Motor neuron (in vitro differentiated cells): ENCODE measurements around the gene NEURL1. TPM values are rescaled to one million over a fixed set of nuclear protein-coding genes. Genes with fewer than 3 reads are reported as not detected.

Experiments used
- ATAC-seq, 8 experiments: fragments of 200-7000 bp; cut with Tn5 transposase; replicated peaks in 6 of 8; 2 replicates each; pipeline ENCODE4 v1.8.0; 2021; ENCODE audit warnings: mild to moderate bottlenecking in 8 of 8, moderate library complexity in 8 of 8
- H3K27ac ChIP-seq, 2 donors: fragments of 250-450 bp; sonication (Bioruptor Pico); 2 replicates each; pipeline ENCODE4 v1.9.0; 2021; ENCODE audit warnings: antibody characterized with exemption in 2 of 2, mild to moderate bottlenecking in 2 of 2, moderate library complexity in 1 of 2
- H3K4me1 ChIP-seq, 2 donors: fragments of 250-450 bp; sonication (Bioruptor Pico); replicated peaks in 1 of 2; 2 replicates each; pipeline ENCODE4 v1.6.1; 2021; ENCODE audit warnings: antibody characterized with exemption in 2 of 2, mild to moderate bottlenecking in 2 of 2, moderate library complexity in 1 of 2
- H3K4me3 ChIP-seq, 5 donors: fragments of 250-450 bp; sonication (Bioruptor Pico); 2 replicates each; pipeline ENCODE4 v1.9.0; 2021; ENCODE audit warnings: antibody characterized with exemption in 5 of 5, mild to moderate bottlenecking in 5 of 5, moderate library complexity in 4 of 5
- WGBS, 10 experiments: fragments of 450-650 bp; shearing (Covaris generic); methylation state at CpG; one replicate each; pipeline ENCODE4 v1.0.0; 2022; 5-methylcytosine and 5-hydroxymethylcytosine counted together
- in situ Hi-C, 9 experiments: fragments of 400-800 bp; cut with MboI; loops; one replicate each; pipeline ENCODE4 v1.15.0; 2021; ENCODE audit warnings: low sequenced_read_pairs in 9 of 9, low pct_unique_long_range_greater_than_20kb in 2 of 9; ENCODE audit not compliant: unreplicated experiment in 9 of 9
- total RNA-seq, 8 experiments: library from RNA; unstranded; fragments of 300-600 nt; gene quantifications; 2 replicates each; pipeline versions ENCODE4 v1.2.3 to v1.2.4, GENCODE V29; 2022

The NEURL1 gene
- total RNA-seq, 8 experiments from 2014 or later, result 1.6 to 11.7 (median 6.0) TPM

GRCh38 chr10:103585011-103585405, 91.5 kb downstream of the NEURL1 start:
- in situ Hi-C loops, result loop anchor here in 1 of 9 experiments (25.0 kb wide), 1 partner anchor 173 kb away; no protein-coding TSS in a partner anchor
- Histone ChIP-seq H3K4me1 (no peaks in the 10 kb centered on the region), H3K27ac (no peak overlapping the region), H3K4me3 (no peak overlapping the region)
- ATAC-seq, result peak in 2 of 8 experiments; percentile 8 to 15
- WGBS, 10 experiments, result 0 to 100% (median 84%) methylated on average over 1 to 12 of the region's 32 CpGs; no CpG with 5 or more reads in 6 of the 10 experiments

DNA sequence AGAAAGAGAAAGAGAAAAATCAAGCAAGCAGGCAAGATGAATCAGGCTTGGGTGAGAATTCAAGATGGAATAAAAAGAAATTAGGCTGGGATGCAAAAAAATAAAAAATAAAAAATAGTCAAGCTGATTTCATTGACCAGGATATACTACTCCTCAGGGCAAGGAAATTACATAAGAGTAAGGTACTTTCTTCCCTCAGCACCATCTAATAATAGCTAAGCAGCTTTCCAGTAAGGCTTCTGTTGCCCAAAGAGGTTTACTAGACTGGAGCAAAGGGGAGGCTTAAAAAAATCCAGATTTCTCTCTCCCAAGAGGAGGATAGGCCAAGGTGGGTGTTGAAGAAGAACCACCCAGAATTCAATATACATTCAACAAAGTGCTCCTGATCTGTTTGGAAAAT, 93.6 kb downstream of the NEURL1 start:
- H3K4me1 ChIP-seq, result no peaks in the 10 kb centered on the region
- in situ Hi-C loops, result loop anchor here in 1 of 9 experiments (25.0 kb wide), 1 partner anchor 175 kb away; no protein-coding TSS in a partner anchor
- no peak overlapping the region for H3K27ac ChIP-seq
- H3K4me3 ChIP-seq, result no peak overlapping the region
- no peak for ATAC-seq

GRCh38 chr10:103589074-103589630, 95.6 kb downstream of the NEURL1 start:
- 67 to 100% (median 80%) methylated on average over 1 to 6 of the region's 15 CpGs; no CpG with 5 or more reads in 4 of the 10 experiments for WGBS, 10 experiments
- Histone ChIP-seq H3K4me3 (no peak overlapping the region), H3K27ac (no peak overlapping the region), H3K4me1 (no peaks in the 10 kb centered on the region)
- no peak for ATAC-seq
- in situ Hi-C loops, result loop anchor here in 1 of 9 experiments (25.0 kb wide), 1 partner anchor 177 kb away; no protein-coding TSS in a partner anchor

- no peak for ATAC-seq
- Histone ChIP-seq H3K27ac (no peak overlapping the region), H3K4me3 (no peak overlapping the region), H3K4me1 (no peaks in the 10 kb centered on the region)
- in situ Hi-C loops, result loop anchor here in 1 of 9 experiments (25.0 kb wide), 1 partner anchor 178 kb away; no protein-coding TSS in a partner anchor
- 82 to 100% (median 86%) methylated on average over 2 to 6 of the region's 20 CpGs; no CpG with 5 or more reads in 6 of the 10 experiments for WGBS, 10 experiments
Observed at GRCh38 chr10:103590060-103590459, 96.6 kb downstream of the NEURL1 start.

- no peak overlapping the region for H3K27ac ChIP-seq
- 93 to 100% (median 100%) methylated on average over 1 to 3 of the region's 6 CpGs; no CpG with 5 or more reads in 5 of the 10 experiments for WGBS, 10 experiments
- no peaks in the 10 kb centered on the region for H3K4me1 ChIP-seq
- H3K4me3 ChIP-seq, result no peak overlapping the region
- in situ Hi-C loops, result loop anchor here in 1 of 9 experiments (25.0 kb wide), 1 partner anchor 179 kb away; no protein-coding TSS in a partner anchor
- no peak for ATAC-seq
Observed at GRCh38 chr10:103590744-103591291, 97.3 kb downstream of the NEURL1 start.

GRCh38 chr10:103592186-103593021, 98.9 kb downstream of the NEURL1 start:
- no peaks in the 10 kb centered on the region for H3K4me1 ChIP-seq
- peak; percentile 40 to 80 (median 52) for ATAC-seq
- H3K27ac ChIP-seq, result no peak overlapping the region
- no peak overlapping the region for H3K4me3 ChIP-seq
- in situ Hi-C loops, result loop anchor here in 1 of 9 experiments (25.0 kb wide), 1 partner anchor 180 kb away; no protein-coding TSS in a partner anchor
- 73 to 100% methylated on average over 2 to 3 of the region's 15 CpGs; no CpG with 5 or more reads in 8 of the 10 experiments for WGBS, 10 experiments

DNA sequence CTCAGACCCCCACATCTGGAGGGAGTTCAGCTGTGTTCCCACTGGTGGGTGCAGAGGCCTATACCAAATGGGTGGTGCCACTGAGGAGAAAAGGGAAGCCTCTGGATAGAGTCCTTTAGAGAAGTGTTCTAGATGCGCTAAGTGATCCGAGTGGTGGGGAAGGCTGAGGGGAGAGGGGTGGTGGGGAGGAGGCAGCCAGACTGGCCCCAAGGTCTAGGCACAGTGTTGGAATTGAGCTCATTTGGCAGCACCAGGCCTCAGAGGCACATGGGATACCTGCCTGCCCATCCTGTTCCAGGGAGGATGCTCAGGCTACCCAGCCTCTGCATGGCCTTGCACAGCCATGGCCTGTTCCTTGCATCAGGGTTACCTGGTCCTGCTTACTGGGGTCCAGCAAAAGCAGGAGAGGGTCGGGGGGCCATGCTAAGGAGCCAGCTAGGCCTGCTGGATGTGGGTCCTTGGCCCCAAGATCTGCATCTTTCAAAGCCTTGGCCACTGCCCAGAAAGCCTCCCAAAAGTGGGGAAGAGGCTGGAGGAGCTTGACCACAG, 99.6 kb downstream of the NEURL1 start:
- WGBS, 10 experiments, result 0 to 80% (median 0%) methylated on average over 1 of the region's 3 CpGs; no CpG with 5 or more reads in 7 of the 10 experiments
- peak in 4 of 8 experiments; percentile 3 to 12 (median 4) for ATAC-seq
- no peaks in the 10 kb centered on the region for H3K4me1 ChIP-seq
- H3K4me3 ChIP-seq, result no peak overlapping the region
- in situ Hi-C loops, result loop anchor here in 1 of 9 experiments (25.0 kb wide), 1 partner anchor 181 kb away; no protein-coding TSS in a partner anchor
- H3K27ac ChIP-seq, result no peak overlapping the region

DNA sequence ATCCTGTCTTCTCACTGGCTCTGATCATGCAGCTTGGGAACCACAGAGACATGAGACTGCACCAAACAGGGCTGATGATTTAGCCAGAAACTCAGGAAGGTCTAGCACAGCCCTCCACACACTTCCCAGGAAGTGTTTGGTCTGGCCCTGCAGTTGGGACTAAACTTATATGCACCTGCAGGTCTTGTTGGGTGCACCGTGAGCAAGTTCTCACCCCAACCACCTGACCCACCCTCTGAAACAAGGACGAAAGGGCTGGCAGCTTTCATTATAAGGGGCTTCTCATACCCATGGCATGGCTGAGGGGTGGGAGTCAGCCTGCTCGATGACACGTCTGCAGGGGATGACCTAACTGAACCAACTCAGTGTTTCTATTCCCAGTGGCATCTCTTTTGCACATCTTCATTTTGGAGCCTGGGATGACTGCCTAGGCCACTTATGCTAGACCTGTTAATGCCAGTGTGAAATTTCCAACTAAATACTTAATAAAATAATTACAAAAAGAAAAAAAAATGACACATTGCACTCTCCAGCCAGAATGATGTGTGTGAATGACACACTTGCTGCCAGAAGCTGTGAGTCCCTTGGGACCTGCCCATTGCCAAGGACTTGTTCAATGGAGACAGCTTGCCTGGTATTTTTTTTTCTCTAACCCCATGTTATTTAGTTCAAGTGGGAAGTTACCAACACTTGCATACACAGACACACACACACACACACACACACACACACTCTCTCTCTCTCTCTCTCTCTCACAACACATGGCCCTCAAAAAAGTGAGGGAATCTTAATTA, 102.6 kb downstream of the NEURL1 start:
- no peak for ATAC-seq
- in situ Hi-C loops, result loop anchor here in 1 of 9 experiments (25.0 kb wide), 1 partner anchor 184 kb away; no protein-coding TSS in a partner anchor
- 67 to 100% (median 78%) methylated on average over 2 to 4 of the region's 4 CpGs; no CpG with 5 or more reads in 7 of the 10 experiments for WGBS, 10 experiments

GRCh38 chr10:103597003-103597402, 103.5 kb downstream of the NEURL1 start:
- WGBS, 10 experiments, result 40 to 79% (median 57%) methylated on average over 2 to 5 of the region's 6 CpGs; no CpG with 5 or more reads in 6 of the 10 experiments

More for the DNA sequence above, 102.6 kb downstream of the NEURL1 start:
- Histone ChIP-seq H3K4me1 (peaks cover 0 to 3% of the 10 kb centered on the region in 2 donors), H3K4me3 (no peak overlapping the region), H3K27ac (no peak overlapping the region)

DNA sequence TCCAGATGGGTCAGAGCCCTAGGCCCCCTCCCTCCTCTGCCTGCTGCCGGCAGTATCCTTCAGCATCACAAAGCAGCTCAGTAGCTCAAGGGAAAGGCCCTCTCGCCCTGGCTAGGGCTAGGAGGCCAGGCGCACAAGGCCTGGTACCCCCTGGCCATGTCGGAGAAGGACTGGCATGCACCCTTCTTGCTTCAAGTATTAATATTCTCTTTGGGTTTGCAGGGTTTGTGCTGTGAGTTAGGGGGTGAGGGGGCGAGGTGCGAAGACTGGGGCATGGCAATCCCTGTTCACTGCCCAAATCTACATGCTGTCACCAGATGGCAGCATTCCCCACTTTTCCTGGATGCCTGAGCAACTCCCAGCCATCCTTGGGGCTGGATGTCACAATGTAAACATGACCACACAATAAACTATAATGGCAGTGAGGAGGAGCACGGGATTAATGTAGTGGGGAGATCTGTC, 105.2 kb downstream of the NEURL1 start:
- WGBS, 10 experiments, result 0 to 40% (median 29%) methylated on average over 1 to 4 of the region's 7 CpGs; no CpG with 5 or more reads in 2 of the 10 experiments
- Histone ChIP-seq H3K4me3 (no peak overlapping the region), H3K4me1 (peaks cover 0 to 3% of the 10 kb centered on the region in 2 donors), H3K27ac (no peak overlapping the region)
- in situ Hi-C loops, result loop anchor here in 1 of 9 experiments (25.0 kb wide), 1 partner anchor 186 kb away; no protein-coding TSS in a partner anchor
- peak; percentile 69 to 93 (median 88) for ATAC-seq

More at GRCh38 chr10:103597003-103597402, 103.5 kb downstream of the NEURL1 start:
- ATAC-seq, result no peak
- H3K4me3 ChIP-seq, result no peak overlapping the region
- no peak overlapping the region for H3K27ac ChIP-seq
- in situ Hi-C loops, result loop anchor here in 1 of 9 experiments (25.0 kb wide), 1 partner anchor 185 kb away; no protein-coding TSS in a partner anchor
- H3K4me1 ChIP-seq, result peaks cover 0 to 3% of the 10 kb centered on the region in 2 donors

DNA sequence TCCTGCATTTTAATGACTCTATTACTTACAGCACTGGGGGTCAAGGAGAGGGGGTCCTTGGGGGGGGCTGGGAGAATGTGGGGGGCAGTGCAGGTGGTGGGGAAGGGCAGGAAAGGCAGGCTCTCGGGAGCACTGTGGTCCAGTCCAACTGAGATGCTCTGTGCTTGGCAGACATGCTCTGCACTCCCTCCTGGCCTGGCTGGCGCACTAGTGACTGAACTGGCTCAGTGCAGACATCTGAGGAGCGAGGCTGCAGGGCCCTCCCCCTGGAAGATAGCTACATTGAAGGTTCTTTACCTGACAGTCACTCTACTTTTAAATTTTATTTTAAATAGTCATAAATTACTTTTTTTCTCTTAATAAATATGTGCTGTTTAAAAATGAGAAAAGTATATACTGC, 105.7 kb downstream of the NEURL1 start:
- peak in 6 of 8 experiments; percentile 7 to 40 (median 30) for ATAC-seq
- in situ Hi-C loops, result loop anchor here in 1 of 9 experiments (25.0 kb wide), 1 partner anchor 187 kb away; no protein-coding TSS in a partner anchor
- Histone ChIP-seq H3K4me1 (peaks cover 0 to 3% of the 10 kb centered on the region in 2 donors), H3K4me3 (no peak overlapping the region), H3K27ac (no peak overlapping the region)
- WGBS, 10 experiments, result 67 to 100% (median 88%) methylated on average over 1 to 2 of the region's 3 CpGs; no CpG with 5 or more reads in 5 of the 10 experiments
